ENCODE data around the gene SOCS3. TPM values are rescaled to one million over a fixed set of nuclear protein-coding genes. Genes with fewer than 3 reads are reported as not detected.

The SOCS3 gene
- total RNA-seq, 1 experiment from 2014 or later: 11.3 TPM

DNA sequence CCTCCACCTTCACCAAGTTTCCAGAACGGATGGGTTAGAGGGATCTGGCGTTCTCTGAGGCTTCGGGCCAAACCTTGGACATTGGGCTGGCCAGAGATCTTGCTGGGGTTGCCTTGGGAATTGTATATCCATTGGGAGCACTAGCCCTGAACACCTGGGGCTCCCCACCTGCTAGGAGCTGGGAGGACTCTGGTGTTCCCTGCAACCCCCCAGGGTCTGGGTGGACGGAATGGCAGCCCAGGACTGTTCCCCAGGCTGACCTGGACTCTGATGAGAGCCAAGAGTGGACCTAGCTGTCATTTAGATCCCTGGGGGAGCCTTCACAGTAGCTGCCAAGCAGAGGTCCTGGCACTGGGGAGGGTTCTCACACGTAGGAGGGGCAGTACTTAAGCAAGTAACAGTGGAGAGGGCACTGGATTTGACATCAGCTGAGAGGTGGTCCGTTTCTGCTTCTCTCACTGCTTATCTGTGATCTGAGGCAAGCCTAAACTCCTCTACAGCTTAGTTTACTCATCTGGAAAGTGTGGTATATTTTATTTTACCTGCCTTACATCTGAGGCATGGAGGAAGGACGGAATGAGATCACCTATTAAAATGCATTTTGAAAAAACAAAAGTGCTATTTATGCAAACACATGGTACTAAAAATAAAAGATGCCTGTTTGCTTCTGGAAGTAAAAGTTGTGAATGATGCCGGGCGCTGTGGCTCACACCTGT lies 11.7 kb downstream of the SOCS3 start:
- Mint-ChIP-seq H3K36me3 (ENCODE audit: insufficient read depth, unreplicated experiment) (no peaks in the 10 kb centered on the region), H3K9me3 (ENCODE audit: unreplicated experiment) (no peaks in the 10 kb centered on the region), H3K4me1 (ENCODE audit: low read depth, unreplicated experiment) (peaks cover 8% of the 10 kb centered on the region), H3K27ac (ENCODE audit: unreplicated experiment) (no peak overlapping the region), H3K27me3 (ENCODE audit: insufficient read depth, unreplicated experiment) (no peaks in the 10 kb centered on the region), H3K4me3 (ENCODE audit: unreplicated experiment) (no peak overlapping the region)
- Histone ChIP-seq H3K4me3 (ENCODE audit: low read depth, low read length) (no peak overlapping the region), H3K9me3 (no peaks in the 10 kb centered on the region), H3K27me3 (replicated peaks; ENCODE audit: control insufficient read depth, insufficient read depth, low read length) (no peaks in the 10 kb centered on the region; the same call in 1 of the 2 replicates), H3K36me3 (ENCODE audit: control insufficient read depth, insufficient read depth, low read length) (no peaks in the 10 kb centered on the region), H3K4me1 (peaks cover 14% of the 10 kb centered on the region)
- POLR2A ChIA-PET: no interaction called here
- TF ChIP-seq CTCF (IDR thresholded peaks at IDR 0.05; ENCODE audit: insufficient read depth in 1 of 2, low read depth in 1 of 2, low read length in 1 of 2, severe bottlenecking in 1 of 2, unreplicated experiment in 1 of 2): no peak
- intact Hi-C loops (cut with micrococcal nuclease; ENCODE audit: unreplicated experiment): no loop called here
- CTCF ChIA-PET: no interaction called here
- BruUV-seq (replicated peaks): no TSS peak
- DNase-seq: no peak

DNA sequence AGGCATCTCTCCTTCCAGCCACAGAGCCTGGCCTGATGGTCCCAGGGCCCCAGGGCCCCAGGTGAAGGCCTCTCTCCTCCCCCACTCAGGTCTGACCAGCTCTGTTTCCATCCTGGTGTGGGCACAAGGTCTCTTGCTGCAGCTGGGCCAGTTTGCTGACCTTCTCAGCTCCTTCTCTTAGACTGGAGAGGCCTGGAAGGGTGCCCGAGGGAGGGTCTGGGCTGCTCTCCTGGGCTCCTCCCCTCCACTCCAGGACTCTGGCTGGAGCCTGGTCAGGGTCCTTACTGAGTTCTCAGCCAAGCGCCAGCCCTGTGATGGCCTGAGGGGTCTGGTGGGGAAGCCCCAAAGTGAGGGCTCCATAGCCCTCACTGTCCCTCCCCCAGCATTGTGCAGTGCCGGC lies 12.4 kb downstream of the SOCS3 start:
- Mint-ChIP-seq H3K4me3 (ENCODE audit: unreplicated experiment) (no peak overlapping the region), H3K9me3 (ENCODE audit: unreplicated experiment) (no peaks in the 10 kb centered on the region), H3K27me3 (ENCODE audit: insufficient read depth, unreplicated experiment) (no peaks in the 10 kb centered on the region), H3K27ac (ENCODE audit: unreplicated experiment) (no peak overlapping the region), H3K4me1 (ENCODE audit: low read depth, unreplicated experiment) (peaks cover 7% of the 10 kb centered on the region), H3K36me3 (ENCODE audit: insufficient read depth, unreplicated experiment) (no peaks in the 10 kb centered on the region)
- no TSS peak for BruUV-seq (replicated peaks)
- intact Hi-C loops (cut with micrococcal nuclease; ENCODE audit: unreplicated experiment): no loop called here
- POLR2A ChIA-PET: interaction anchor here (0.6 kb wide), 2 partner anchors 12 to 33 kb away, joined by 3 read pairs; partner anchors contain the start of gene SOCS3
- no peak overlapping the region for H3K4me3 ChIP-seq (ENCODE audit: low read depth, low read length)
- no peaks in the 10 kb centered on the region; the same call in 1 of the 2 replicates for H3K27me3 ChIP-seq (replicated peaks; ENCODE audit: control insufficient read depth, insufficient read depth, low read length)
- no peaks in the 10 kb centered on the region for H3K36me3 ChIP-seq (ENCODE audit: control insufficient read depth, insufficient read depth, low read length)
- CTCF ChIA-PET: no interaction called here
- no peak for TF ChIP-seq CTCF (IDR thresholded peaks at IDR 0.05; ENCODE audit: insufficient read depth in 1 of 2, low read depth in 1 of 2, low read length in 1 of 2, severe bottlenecking in 1 of 2, unreplicated experiment in 1 of 2)
- H3K9me3 ChIP-seq: no peaks in the 10 kb centered on the region
- H3K4me1 ChIP-seq: peaks cover 20% of the 10 kb centered on the region
- DNase-seq: no peak

DNA sequence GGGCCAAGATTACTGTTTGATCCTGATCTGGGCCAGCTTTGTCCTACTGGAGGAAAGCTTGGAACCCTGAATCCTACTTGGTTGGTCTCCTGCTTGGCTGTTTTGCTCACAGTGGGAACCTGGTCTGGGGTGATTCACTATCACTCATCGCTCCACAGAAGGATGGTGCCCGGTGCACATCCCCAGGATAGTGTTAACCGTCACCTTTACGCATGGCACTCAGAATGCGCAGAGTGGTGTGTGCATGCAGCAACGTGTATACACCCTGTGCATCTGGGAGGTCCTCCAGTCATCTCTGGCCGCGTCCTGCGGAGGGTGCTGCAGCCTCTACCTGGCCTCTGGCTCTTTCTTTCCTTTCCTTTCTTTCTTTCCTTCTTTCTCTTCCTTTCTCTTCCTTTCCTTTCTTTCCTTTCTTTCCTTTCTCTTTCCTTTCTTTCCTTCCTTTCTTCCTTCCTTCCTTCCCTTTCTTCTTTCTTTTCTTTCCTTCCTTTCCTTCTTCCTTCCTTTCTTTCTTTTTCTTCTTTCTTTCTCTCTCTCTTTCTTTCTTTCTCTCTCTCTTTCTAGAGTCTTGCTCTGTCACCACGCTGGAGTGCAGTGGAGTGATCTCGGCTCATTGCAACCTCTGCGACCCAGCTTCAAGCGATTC lies 13.1 kb downstream of the SOCS3 start:
- Mint-ChIP-seq H3K27ac (ENCODE audit: unreplicated experiment) (no peak overlapping the region), H3K9me3 (ENCODE audit: unreplicated experiment) (no peaks in the 10 kb centered on the region), H3K36me3 (ENCODE audit: insufficient read depth, unreplicated experiment) (no peaks in the 10 kb centered on the region), H3K4me1 (ENCODE audit: low read depth, unreplicated experiment) (peaks cover 7% of the 10 kb centered on the region), H3K4me3 (ENCODE audit: unreplicated experiment) (no peak overlapping the region), H3K27me3 (ENCODE audit: insufficient read depth, unreplicated experiment) (no peaks in the 10 kb centered on the region)
- no peak for TF ChIP-seq CTCF (IDR thresholded peaks at IDR 0.05; ENCODE audit: insufficient read depth in 1 of 2, low read depth in 1 of 2, low read length in 1 of 2, severe bottlenecking in 1 of 2, unreplicated experiment in 1 of 2)
- no TSS peak for BruUV-seq (replicated peaks)
- Histone ChIP-seq H3K36me3 (ENCODE audit: control insufficient read depth, insufficient read depth, low read length) (no peaks in the 10 kb centered on the region), H3K27me3 (replicated peaks; ENCODE audit: control insufficient read depth, insufficient read depth, low read length) (no peaks in the 10 kb centered on the region; the same call in 1 of the 2 replicates), H3K4me1 (peaks cover 18% of the 10 kb centered on the region), H3K9me3 (no peaks in the 10 kb centered on the region), H3K4me3 (ENCODE audit: low read depth, low read length) (no peak overlapping the region)
- DNase-seq: no peak
- ChIA-PET CTCF (interaction anchor here (1.3 kb wide), 1 partner anchor 32 kb away, joined by 3 read pairs; no protein-coding TSS in a partner anchor), POLR2A (interaction anchor here (0.6 kb wide), 1 partner anchor 13 kb away, joined by 3 read pairs; the partner anchor contains the start of gene SOCS3)
- intact Hi-C loops (cut with micrococcal nuclease; ENCODE audit: unreplicated experiment): no loop called here

All from Caco-2 (cell line).